Fibroblast of villous mesenchyme (primary cell): Measurements from ENCODE around the gene GDPD3. TPM values are rescaled to one million over a fixed set of nuclear protein-coding genes. Genes with fewer than 3 reads are reported as not detected.

ENCODE experiments used
- DNase-seq: peaks from one replicate; pipeline ENCODE4 v3.0.0-alpha.2; 2010; ENCODE audit warnings: low read depth
- H3K4me3 ChIP-seq: 2 replicates; pipeline ENCODE4 v1.5.1; 2011; ENCODE audit warnings: low read depth, mild to moderate bottlenecking, low read length
- total RNA-seq: library from RNA; depleted of rRNA; stranded (reverse); fragments of >200 nt; gene quantifications from 2 replicates; pipeline ENCODE4 v1.2.3, GENCODE V29; 2012
- TF ChIP-seq, protein P1 (sequence below): IDR thresholded peaks from 2 replicates; pipeline ENCODE4 v1.5.1; 2012; ENCODE audit warnings: low read depth, mild to moderate bottlenecking, low read length; ENCODE audit not compliant: insufficient read depth

Gene GDPD3
- total RNA-seq, 1 donor: 0.43 TPM

DNA sequence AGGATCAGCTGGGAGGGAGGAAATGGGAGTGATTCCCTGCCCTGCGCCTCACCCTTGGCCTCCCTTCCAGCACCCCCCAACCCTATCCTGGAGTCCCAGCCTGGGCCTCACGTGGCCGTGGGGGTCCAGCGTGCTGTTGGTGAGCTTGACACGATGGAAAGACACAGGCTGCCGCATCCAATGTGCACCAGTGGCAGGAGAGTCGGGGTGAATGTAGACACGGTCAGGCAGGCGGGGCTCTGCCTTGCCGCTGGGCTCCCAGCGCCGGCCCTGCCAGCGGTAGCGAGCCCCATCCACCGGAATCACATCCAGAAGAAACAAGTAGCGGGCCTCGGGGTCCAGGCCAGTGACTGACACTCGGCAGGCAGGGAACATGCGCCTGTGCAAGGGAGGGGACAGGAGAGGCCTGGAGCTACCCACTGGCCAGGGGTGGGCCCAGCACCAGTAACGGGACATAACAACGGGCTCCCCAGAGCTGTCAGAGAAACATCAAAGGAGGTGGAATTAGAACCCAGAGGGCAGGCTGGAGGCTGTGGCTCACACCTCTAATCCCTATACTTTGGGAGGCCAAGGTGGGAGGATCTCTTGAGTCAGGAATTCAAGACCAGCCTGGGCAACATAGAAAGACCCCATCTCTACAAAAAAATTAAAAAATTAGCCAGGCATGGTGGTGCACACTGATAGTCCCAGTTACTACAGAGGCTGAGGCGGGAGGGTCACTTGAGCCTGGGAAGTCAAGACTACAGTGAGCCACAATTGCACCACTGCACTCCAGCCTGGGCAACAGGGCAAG, 24.3 kb downstream of the GDPD3 start:
- TF ChIP-seq, protein P1, sequence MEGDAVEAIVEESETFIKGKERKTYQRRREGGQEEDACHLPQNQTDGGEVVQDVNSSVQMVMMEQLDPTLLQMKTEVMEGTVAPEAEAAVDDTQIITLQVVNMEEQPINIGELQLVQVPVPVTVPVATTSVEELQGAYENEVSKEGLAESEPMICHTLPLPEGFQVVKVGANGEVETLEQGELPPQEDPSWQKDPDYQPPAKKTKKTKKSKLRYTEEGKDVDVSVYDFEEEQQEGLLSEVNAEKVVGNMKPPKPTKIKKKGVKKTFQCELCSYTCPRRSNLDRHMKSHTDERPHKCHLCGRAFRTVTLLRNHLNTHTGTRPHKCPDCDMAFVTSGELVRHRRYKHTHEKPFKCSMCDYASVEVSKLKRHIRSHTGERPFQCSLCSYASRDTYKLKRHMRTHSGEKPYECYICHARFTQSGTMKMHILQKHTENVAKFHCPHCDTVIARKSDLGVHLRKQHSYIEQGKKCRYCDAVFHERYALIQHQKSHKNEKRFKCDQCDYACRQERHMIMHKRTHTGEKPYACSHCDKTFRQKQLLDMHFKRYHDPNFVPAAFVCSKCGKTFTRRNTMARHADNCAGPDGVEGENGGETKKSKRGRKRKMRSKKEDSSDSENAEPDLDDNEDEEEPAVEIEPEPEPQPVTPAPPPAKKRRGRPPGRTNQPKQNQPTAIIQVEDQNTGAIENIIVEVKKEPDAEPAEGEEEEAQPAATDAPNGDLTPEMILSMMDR: no peak
- no peak for DNase-seq
- no peak overlapping the region for H3K4me3 ChIP-seq

DNA sequence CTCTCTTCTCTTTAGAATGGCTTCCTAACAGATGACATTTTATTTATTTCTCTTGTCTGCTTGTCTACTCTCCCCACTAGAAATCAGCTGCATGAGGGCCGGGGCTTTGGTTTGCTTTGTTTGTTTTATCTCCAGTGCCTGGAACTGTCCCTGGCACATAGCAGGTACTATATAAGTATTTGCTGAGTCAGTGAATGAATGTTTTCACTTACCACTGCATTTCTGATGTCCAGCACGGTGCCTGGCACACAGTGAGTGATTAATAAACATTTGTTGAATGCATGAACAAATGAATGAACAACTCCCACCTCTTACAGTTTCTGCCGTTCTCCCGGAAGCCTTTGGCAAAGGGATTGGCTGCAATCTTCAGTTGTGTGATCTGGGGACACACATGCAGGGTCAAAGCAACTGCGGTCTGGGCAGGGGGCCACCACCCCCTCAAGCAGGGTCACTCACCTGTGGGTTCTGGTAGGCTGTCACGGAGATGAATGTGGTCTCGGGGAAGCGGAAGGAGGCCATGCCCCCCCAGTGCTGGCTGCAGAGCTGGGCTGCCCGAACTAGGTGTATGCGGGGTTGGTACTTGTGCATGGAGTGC, 25.0 kb downstream of the GDPD3 start:
- TF ChIP-seq, protein P1: no peak
- no peak for DNase-seq
- H3K4me3 ChIP-seq: no peak overlapping the region

DNA sequence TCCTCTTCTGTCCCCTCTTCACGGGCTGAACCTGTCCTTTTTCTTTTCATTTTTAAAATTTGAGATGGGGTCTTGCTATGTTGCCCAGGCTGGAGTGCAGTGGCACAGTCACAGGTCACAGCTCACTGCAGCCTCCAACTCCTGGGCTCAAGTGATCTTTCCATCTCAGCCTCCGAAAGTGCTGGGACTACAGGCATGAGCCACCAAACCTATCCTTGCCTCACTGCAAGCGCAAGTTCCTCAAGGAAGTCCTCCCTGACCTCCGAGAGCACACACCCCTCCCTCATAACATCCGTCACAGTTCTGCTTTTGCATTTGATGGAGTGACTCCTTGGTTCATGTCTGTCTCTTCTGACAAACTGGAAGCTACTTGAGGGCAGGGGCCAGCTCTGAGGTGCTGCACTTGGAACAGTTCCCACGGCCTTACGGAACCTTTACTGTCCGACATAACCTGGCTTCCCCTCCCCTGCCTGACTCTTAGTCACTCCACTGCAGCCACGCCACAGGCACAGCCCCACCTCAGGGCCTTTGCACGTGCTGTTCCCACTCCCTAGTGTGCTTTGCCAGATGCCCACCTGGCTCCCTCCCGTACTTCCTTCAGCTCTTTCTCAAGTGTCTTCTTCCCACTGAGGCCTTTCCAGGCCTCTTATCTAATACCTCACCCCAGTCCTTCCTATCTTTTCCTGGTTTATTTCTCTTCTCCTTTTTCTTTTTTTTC, 26.0 kb downstream of the GDPD3 start:
- no peak for DNase-seq
- no peak overlapping the region for H3K4me3 ChIP-seq
- TF ChIP-seq, protein P1: no peak

DNA sequence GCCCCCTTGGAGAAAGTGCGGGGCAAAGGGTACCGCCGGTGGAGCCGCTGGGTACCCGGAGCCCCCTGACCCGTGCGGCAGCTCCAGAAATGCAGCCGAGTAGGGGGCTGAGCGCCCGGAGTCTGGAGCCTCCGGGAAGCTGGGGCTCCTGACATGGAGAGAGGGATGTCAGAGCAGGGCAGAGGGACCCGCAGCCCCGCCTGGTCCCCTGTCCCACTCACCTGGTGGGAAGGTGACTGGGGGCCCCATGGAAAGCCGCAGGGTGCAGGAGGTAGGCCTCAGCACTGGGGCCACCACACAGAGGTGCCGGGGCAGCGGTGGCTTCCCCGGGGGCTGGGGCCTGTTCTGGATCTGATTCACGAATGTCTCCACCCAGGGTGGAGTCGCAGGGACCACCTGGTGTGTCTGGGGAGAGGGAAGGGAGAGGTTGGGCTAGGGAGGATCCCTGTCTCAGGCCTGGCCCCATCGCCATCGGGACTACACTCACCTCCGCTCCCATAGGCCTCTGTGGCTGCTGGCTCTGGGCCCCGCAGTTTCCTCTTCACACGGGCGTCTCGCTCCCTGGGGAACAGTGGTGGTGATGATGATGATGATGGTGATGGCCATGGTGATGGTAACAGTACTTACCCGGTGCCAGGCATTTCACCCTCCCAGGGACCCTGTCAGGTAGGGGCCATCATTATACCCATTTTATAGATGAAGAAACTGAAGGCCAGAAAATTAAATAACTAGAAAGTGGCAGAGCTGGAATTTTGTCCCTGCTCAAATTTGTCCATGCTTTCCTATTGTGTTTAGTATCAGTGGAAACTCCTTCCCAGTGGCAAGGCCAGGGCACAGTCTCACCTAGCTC, 26.8 kb downstream of the GDPD3 start:
- H3K4me3 ChIP-seq: no peak overlapping the region
- TF ChIP-seq, protein P1: no peak
- no peak for DNase-seq

DNA sequence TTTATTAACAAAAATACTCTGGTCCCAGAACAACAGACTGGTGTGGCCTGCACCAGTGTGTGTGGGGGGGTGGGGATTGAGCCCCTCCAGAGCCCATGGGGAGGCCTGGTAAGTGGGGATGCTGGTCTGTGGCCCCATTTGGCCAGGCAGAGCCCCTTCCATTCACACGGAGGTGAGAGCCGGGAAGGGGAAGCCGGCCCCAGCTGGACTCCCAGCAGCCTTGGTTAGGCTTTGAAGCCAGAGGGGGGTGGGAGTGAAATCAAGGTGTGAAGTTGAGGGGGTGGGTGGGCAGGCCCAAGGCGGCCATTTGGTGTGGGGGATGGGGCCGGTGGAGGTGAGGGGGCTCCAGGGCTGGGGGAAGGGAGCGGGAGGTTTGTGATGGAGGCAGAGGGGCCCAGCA, 27.5 kb downstream of the GDPD3 start:
- TF ChIP-seq, protein P1: no peak
- no peak for DNase-seq
- H3K4me3 ChIP-seq: no peak overlapping the region

DNA sequence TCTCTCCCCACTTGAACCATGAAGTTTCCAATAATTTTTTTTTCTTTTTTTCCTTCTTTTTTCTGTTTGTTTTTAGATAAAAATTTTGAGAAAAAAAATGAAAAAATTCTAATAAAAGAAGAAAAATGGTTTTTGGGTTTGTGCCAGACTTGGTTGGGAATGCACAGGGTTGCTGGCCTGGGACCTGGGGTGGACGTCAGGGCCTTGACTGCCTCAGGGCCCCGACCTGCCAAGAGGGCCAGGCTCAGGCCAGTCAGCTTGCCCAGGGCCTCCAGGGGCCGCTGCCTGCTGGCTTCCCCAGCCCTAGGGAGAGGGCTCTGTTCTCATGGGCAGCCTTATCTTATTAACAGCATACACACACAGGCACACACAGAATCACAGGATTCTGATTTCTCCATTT, 28.1 kb downstream of the GDPD3 start:
- TF ChIP-seq, protein P1: no peak
- H3K4me3 ChIP-seq: no peak overlapping the region
- DNase-seq: no peak
